NB4 (cell line): ENCODE data around the gene GGNBP2.

Source experiments
- DNase-seq: peaks from one replicate; pipeline ENCODE4 v3.0.0; 2010; ENCODE audit warnings: low read depth
- H3K4me3 ChIP-seq: one replicate; pipeline ENCODE4 v1.5.1; 2011; ENCODE audit warnings: mild to moderate bottlenecking, low read depth, low read length, moderate library complexity
- MYC ChIP-seq: IDR thresholded peaks from 2 replicates; pipeline ENCODE4 v1.6.1; 2011; ENCODE audit warnings: low read depth, low read length
- POLR2A ChIP-seq: IDR thresholded peaks from 2 replicates; pipeline ENCODE4 v1.6.1; 2011; ENCODE audit warnings: mild to moderate bottlenecking; ENCODE audit not compliant: insufficient read length; ENCODE audit errors: extremely low read depth
- TF ChIP-seq, protein P1 (sequence below): IDR thresholded peaks from one replicate; pipeline ENCODE4 v1.5.1; 2012; ENCODE audit warnings: low read depth, low read length
- TF ChIP-seq, protein P2 (sequence below): IDR thresholded peaks from 2 replicates; pipeline ENCODE4 v1.6.1; 2011; ENCODE audit warnings: low read depth, low read length

Gene GGNBP2

DNA sequence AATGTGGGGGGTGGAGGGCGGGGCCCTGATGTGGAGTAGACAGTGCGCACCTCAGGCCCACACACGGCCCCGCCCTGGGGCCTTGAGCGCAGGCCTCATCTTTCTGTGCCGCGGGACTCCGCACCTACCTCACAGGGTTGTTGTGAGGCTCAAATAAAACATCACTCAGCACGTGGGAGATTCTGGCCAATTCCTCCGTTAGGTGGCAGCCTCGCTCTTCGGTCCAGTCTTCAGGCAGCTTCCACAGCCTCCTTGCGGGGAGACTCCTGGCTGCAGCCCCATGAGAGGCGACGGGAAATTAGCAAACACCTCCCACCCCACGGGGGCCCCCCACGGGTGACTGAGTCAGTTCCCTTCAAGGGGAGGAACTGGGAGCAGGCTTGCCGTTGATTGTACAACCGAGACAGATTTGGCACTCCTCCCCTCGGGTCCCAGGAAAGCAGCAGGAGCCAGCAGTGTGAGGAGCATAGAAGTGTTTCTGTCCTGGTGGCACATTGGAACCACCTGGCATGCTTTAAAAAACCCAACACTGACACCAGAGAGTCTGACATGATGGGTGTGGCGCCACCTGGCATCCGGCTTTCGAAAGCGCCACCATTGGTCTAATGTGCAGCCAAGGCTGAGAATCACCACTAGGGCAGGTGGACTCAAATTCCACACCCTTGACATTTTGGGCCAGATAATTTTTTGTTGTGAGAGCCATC, 64.2 kb downstream of the GGNBP2 start:
- TF ChIP-seq, protein P1, sequence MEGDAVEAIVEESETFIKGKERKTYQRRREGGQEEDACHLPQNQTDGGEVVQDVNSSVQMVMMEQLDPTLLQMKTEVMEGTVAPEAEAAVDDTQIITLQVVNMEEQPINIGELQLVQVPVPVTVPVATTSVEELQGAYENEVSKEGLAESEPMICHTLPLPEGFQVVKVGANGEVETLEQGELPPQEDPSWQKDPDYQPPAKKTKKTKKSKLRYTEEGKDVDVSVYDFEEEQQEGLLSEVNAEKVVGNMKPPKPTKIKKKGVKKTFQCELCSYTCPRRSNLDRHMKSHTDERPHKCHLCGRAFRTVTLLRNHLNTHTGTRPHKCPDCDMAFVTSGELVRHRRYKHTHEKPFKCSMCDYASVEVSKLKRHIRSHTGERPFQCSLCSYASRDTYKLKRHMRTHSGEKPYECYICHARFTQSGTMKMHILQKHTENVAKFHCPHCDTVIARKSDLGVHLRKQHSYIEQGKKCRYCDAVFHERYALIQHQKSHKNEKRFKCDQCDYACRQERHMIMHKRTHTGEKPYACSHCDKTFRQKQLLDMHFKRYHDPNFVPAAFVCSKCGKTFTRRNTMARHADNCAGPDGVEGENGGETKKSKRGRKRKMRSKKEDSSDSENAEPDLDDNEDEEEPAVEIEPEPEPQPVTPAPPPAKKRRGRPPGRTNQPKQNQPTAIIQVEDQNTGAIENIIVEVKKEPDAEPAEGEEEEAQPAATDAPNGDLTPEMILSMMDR: peak; percentile 13
- TF ChIP-seq MYC: no peak
- no peak overlapping the region for H3K4me3 ChIP-seq
- DNase-seq: peak; percentile 58

DNA sequence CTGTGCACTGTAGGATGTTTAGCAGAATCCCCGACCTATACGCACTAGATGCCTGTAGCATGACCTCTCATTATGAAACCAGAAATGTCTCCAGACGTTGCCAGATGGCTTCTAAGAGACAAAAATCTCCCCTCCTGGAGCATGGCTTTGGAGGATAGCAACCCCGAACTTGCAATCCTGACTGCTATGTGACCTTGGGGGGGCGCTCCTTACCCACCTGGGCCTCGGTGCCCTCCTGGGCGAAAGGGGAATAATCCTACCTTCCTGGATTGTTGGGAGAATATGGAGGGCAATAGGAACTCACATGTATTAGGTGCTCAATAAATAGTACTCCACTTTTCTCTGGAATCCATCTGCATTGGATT, 64.8 kb downstream of the GGNBP2 start:
- no peak for DNase-seq
- no peak for TF ChIP-seq POLR2A
- TF ChIP-seq MYC: no peak
- TF ChIP-seq, protein P1: no peak
- no peak overlapping the region for H3K4me3 ChIP-seq

DNA sequence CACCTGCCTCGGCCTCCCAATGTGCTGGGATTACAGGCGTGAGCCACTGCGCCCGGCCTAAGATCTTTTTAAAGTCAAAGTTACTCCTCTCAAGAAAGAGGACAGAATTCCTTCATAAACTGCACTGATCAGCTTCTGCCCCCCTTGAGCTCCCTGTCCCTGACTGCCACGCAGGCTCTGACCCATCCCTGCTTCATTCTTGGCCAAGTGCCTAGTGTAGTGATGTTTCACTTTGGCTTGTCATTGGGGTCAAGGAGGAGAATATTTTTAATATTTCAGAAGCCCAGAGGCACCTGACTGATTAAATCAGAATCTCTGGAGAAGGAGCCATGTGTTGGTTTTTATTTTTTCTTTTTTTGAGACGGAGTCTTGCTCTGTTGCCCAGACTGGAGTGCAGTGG, 65.8 kb downstream of the GGNBP2 start:
- TF ChIP-seq, protein P2, sequence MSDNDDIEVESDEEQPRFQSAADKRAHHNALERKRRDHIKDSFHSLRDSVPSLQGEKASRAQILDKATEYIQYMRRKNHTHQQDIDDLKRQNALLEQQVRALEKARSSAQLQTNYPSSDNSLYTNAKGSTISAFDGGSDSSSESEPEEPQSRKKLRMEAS: no peak
- TF ChIP-seq, protein P1: no peak
- no peak for TF ChIP-seq MYC
- no peak for TF ChIP-seq POLR2A
- no peak overlapping the region for H3K4me3 ChIP-seq
- no peak for DNase-seq

DNA sequence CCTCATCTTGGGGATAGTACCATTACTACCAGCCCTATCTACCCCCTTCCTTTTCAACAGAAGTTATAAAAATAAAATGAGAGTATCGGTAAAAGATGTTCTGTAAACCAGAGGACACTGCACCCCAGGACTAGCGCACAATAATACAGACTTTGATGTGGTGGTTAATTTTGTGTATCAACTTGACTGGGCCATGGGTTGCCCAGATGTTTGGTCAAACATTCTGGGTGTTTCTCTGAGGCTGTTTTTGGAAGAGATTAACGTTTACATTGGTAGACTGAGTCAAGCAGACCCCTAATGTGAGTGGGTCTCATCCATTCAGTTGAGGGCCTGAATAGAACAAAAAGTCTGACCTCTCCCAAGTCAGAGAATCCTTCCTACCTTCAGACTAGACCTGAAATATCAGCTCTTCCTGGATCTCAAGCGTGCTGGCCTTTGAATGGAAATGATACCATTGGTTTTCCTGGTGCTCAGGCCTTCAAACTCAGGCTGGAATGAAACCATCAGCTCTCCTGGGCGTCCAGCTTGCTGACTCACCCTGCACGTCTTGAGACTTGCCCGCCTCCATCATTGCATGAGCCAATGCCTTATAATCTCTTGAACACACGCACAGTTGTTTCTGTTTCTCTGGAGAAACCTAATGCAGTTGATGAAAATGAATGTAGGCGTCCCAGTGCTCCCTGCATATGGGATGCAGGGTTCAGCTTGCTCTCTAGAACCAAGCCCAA, 66.8 kb downstream of the GGNBP2 start:
- DNase-seq: no peak
- no peak overlapping the region for H3K4me3 ChIP-seq
- TF ChIP-seq MYC: no peak
- TF ChIP-seq, protein P1: no peak
- TF ChIP-seq, protein P2: no peak
- no peak for TF ChIP-seq POLR2A

DNA sequence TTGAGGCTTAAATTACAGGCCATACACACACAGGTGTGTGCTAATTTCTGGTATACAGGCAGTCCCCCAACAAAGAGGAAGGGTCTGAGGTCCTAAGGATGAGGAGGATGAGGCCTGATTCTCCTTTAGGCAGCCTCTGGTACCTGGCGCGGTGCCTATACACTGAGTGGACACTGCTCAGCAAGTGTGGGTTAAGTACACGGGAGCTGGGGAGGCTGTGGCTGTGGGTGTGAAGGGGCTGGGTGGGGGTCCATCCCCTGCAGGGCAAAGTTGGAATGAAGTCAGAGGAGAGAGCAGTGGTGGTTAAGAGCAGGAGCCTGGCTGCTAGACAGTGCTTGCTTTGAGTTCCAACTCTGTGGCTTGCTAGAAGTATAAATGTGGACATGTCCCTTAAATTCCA, 67.6 kb downstream of the GGNBP2 start:
- H3K4me3 ChIP-seq: no peak overlapping the region
- DNase-seq: no peak
- TF ChIP-seq, protein P2: no peak
- TF ChIP-seq MYC: no peak
- TF ChIP-seq, protein P1: no peak
- no peak for TF ChIP-seq POLR2A

DNA sequence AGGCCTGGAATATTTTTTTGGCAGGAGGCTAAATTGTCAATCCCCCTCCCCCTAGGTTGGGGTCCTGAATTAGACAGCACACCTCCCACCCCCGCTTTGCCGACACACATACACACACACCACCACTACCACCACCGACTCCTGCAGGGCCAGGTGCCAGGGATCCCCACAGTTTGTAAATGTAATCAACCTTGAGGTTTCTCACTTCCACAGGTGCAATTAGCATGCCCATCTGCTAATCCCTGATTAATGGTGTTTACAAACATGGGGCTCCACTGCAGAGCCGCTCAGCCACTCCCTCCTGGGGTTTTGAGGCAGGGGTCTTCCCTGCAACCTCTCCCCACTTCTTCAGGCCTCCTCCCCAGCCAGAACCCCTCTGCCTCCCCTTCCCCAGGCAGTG, 68.4 kb downstream of the GGNBP2 start:
- DNase-seq: no peak
- no peak overlapping the region for H3K4me3 ChIP-seq

More for the DNA sequence above, 68.4 kb downstream of the GGNBP2 start:
- TF ChIP-seq MYC (no peak), POLR2A (no peak)
- TF ChIP-seq, protein P1: no peak
- TF ChIP-seq, protein P2: no peak
